ENCODE results near the gene FKRP.
"Not testable (repeated sequence)": the region's sequence is repeated elsewhere in the genome, so short reads cannot be mapped to it uniquely, and the experiment has no call there.

FKRP gene

GRCh38 chr19:46786236-46787039 lies 40.6 kb downstream of the FKRP start:
- no peak for DNase-seq

DNA sequence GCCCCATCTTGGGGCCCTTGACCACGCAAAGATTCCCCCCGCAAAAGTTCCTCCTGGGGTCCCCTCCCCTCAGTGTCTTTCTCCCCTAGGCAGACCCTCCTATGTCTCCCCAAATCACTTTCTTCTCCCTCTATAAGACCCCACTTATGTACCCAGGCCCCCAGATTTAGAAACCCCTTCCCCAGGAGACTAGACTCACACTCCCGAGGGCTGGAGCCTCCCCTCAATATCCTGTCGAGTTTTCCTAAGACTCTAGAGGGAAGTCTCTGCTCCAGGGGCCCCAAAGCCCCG lies 41.1 kb downstream of the FKRP start:
- no peak for DNase-seq

GRCh38 chr19:46787331-46788261 lies 41.7 kb downstream of the FKRP start:
- no peak for DNase-seq

DNA sequence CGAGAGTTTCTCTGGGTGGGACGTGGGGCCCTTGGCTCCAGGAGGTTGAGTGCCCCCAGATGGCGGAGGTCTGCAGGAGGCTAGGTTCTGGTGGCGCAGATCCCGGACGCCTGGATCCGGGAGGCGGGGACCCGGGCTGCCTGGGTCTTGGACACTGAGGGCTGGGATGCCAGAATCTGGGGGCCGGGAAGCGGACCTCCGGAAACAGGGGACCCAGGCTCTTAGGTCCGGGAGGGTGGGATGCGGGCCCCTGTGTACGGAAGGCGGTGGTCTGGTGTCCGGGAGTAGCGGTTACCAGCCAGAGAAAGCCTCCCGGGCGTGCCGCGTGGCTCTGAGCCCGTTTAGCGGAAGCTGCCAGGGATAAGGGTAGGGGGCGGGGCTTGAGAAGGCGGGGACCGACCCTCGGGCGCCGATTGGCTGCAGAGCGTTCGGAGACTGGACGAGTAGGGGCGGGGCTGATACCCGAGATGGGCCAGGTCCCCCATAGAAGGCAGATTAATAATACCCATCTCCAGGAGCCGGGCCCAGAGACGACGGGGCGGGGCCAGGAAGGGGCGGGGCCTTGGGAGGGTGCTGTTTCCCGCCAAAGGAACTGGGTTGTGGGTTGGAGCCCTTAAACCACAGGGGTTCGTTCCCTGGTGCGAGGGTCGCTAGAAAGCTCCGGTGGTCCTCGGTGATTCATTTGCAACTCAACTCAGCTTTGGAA lies 42.6 kb downstream of the FKRP start, which contains the start of gene SLC1A5:
Gene SLC1A5, minus strand, starts transcription at position 333 of the 706 bp plus-strand sequence. CDS start 629 bp downstream, outside the sequence.
- peak; percentile 91 for DNase-seq

GRCh38 chr19:46788968-46789338 lies 43.1 kb downstream of the FKRP start:
- DNase-seq = no peak

DNA sequence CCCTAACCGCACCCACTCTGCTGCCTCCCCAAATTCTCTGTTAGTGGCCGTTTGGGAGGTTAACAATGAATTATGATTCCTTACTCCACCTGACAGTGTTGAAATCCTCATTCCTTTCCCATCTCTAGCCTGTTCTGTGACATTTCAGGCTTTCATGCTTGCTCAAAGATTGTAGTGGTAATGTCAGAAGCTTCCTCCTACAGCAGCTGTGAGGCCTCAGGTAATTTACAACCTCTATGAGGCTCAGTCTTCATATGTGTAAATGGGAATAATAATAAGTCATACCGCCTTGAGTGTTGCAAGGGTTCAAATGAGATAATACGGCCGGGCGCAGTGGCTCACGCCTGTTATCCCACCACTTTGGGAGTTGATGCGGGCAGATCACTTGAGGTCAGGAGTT lies 43.5 kb downstream of the FKRP start:
- DNase-seq = no peak

- DNase-seq = no peak
These were observed 46.1 kb downstream of the FKRP start for GRCh38 chr19:46791944-46792343.

DNA sequence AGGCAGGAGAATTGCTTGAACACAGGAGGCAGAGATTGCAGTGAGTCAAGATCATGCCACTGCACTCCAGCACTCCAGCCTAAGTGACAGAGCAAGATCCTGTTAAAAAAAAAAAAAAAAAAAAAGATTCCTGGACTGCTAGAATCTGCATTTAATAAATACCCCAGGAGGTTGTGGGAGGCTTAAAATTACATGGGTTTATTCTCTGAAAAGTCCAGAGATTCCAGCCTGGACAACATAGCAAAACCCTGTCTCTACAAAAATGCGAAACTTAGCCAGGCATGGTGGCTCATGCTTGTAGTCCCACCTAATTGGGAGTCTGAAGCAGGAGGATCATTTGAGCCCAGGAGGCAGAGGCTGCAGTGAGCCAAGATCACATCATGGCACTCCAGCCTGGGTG lies 52.0 kb downstream of the FKRP start:
- DNase-seq = no peak

DNA sequence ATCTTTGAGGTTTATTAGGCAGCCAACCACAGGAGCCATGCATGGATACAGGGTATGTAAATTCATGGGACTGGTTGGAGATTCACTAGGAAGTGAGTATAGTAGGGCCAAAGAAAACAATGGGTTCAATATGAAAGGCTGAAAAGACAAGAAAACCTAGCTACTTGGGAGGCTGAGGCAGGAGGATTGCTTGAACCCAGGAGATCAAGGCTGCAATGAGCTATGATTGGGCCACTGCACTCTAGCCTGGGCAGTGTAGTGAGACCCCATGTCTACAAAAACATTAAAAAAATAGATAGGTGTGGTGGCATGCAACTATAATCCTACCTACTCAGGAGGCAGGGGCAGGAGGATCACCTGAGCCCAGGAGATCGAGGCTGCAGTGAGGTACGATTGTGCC lies 52.9 kb downstream of the FKRP start:
- DNase-seq = no peak

- DNase-seq = no peak
These were observed 56.3 kb downstream of the FKRP start for GRCh38 chr19:46802152-46802551.

DNA sequence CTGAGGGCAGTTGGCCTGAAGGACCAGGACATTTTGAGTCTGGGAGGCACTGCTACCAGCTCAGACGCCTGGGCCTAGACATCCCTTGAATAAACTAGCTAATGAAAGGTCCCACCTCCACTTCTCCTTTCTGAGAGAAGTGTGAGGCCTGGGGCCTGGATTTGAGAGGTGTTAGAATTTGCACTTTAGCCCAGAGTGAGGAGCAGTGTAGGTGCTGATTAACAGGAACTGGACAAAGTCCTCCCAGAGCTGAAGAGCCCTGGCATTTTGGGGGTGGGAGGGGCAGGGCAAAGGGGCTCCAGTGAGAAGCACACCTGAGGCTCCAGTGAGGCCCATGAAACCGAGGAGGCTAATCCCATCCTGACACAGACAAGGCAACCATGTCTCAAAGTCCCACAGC lies 57.7 kb downstream of the FKRP start:
- DNase-seq = no peak

- DNase-seq = not testable (repeated sequence)
These were observed 58.6 kb downstream of the FKRP start for GRCh38 chr19:46804432-46804831.

DNA sequence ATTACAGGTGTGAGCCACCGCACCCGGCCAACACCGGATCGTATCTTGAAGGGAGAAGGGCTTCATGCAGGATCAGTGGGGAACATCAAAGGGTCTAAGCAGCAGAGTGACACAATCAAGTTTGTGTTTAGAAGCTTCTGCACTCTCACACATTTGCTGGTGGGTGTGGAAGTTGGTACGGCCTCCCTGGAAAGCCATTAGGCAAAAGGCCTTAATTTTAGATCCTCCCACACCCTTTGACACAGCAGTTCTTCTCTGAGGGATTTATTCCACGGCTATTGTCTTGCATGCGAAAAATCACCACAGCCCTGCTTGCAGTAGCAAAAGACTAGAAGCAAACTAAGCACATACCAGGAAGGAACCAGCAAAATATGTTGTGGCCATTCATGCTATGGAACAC lies 60.8 kb downstream of the FKRP start:
- no peak for DNase-seq
